Measurements from ENCODE around the gene SDK1.

GRCh38 chr7:3349126-3349525, 48.1 kb downstream of the SDK1 start:
- TF ChIP-seq CTCF (IDR thresholded peaks at IDR 0.05) (no peak), ATF2 (CRISPR knock-in tag; IDR thresholded peaks at IDR 0.05; ENCODE audit: borderline replicate concordance, low read depth) (no peak), USF1 (CRISPR knock-in tag; IDR thresholded peaks at IDR 0.05) (no peak), MAX (CRISPR knock-in tag; IDR thresholded peaks at IDR 0.05) (no peak), IRF2 (CRISPR knock-in tag; IDR thresholded peaks at IDR 0.05; ENCODE audit: borderline replicate concordance, low read depth) (no peak), ESRRA (CRISPR knock-in tag; IDR thresholded peaks at IDR 0.05; ENCODE audit: borderline replicate concordance) (no peak), E2F1 (CRISPR knock-in tag; IDR thresholded peaks at IDR 0.05) (no peak), TCF7 (CRISPR knock-in tag; IDR thresholded peaks at IDR 0.05; ENCODE audit: low read depth) (no peak), ZNF232 (CRISPR knock-in tag; IDR thresholded peaks at IDR 0.05) (no peak), SMAD3 (CRISPR knock-in tag; IDR thresholded peaks at IDR 0.05; ENCODE audit: borderline replicate concordance) (no peak)

All from WTC11 (cell line).